ENCODE measurements around the gene LACC1.

The LACC1 gene

DNA sequence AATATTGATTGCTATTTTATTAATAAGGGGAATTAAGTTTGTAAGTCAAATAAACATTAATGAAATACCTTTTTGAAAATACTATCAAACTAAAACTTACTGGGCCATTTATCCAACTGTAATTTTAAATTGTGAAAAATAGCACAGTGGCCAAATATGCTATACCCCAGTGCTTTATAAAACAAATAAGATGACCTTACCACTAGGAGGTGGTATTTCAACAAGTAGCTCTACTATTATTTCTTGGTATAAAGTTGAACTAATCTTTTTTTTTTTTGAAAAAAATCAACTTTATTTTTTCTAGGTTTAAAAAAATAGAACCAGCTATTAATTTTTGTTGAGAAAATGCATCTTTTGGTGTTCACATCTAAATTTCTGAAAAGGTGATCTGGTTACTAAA is 14.7 kb downstream of the LACC1 start:
- DNase-seq: no peak

DNA sequence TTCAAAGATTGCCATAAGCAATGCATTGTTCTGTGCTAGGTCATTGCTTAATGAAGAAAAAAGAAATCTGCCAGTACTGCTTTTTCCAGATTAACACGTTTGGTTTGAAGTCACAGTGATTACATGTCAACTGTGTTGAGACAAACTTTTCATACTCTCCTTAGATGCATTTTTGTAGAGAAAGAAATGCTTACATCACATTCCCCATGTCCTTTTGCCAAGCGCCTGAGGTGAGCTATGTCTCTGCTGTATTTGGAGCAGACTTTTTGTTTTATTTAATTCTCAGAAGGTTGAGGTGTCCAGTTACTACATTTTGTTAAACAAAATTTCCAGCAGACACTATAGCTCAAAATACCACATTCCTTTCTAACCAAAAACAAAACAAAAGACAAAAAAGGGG is 16.2 kb downstream of the LACC1 start:
- no peak for DNase-seq

DNA sequence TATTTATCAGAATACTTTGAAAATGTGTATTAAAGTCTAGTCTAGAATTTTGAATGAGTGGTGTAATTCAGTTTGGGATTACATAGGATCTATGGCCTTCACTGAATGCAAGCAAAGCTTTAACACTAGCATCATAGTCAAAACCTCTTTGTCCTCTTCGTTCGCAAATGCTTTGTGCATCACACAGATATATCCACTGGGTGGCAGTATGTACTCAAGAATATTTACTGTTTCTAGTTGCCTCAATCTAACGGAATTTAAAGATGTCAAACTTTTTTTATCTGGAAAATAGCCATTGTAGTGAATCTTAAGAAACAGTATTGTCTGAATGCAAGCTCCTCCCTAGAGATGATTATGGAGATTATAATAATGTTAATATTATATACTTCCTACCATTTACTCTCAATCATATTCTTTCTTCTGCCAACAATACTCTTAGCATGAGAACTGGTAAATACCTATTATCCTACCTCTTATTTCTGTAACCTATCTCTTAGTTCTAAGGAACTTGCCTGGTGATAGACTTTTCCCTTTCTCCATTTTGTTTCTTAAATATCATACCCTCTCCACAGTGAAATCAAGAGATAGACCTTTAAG is 25.8 kb downstream of the LACC1 start:
- DNase-seq: peak; percentile 27

DNA sequence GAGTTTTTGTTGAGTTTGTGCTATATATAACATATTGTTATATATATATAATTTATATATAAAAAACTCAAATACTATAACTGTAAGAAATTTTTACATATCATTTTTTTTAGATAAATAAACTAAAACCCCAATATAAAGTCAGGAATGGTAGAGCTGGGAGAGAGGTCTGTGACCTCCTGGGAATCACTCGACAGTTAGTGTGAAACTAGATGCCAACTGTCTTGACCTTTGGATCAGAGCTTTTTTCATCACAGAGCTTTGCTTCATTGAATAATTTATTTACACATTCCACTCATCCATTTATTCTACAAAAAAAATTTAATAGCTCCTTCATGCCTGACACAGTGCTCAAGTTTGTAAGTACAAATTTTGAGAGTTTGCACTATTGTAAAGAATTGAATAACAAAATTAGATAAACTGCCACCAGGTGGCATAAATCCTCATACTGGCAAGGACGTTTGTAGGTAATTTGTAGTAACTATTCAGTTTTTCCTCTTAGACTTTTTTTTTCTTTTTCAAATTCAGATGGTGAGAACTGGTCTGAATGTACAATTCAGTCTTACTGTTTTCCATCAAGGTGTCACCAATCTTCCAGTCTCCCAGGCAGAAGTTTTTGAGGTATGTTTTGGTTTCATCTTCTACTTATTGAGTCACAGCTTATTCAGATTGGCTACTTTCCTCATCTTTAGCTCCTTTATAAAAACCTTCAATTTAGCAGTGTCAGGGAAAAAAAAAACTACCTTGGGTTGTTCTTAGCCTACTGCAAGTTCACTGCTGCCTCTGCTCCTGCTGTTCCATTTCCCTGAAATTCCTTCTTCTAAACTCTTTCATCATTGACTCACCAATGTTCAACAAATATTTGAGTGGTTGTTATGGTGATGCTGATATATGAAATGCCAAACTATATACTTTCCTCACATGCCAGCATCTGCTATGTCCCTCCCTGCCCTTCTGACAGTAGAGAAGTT is 28.7 kb downstream of the LACC1 start:
- peak; percentile 28 for DNase-seq

DNA sequence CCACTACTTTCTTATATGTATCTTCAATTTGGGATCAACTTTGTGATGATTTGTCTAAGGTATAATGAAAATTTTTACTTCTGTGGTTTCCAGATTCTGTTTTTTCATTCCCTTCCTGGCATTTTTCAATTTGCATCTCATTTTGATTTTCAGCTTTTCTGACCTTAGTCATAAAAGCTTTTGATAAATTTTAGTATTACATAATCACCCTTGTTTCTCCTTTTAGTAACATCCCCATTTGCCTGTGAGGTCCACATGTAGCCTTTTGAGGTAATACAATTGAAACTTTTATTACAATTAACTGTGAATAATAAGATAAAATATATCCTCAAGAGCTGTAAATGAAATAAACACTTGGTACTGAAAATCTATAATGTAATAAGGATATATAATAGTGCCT is 31.2 kb downstream of the LACC1 start:
- DNase-seq: no peak

DNA sequence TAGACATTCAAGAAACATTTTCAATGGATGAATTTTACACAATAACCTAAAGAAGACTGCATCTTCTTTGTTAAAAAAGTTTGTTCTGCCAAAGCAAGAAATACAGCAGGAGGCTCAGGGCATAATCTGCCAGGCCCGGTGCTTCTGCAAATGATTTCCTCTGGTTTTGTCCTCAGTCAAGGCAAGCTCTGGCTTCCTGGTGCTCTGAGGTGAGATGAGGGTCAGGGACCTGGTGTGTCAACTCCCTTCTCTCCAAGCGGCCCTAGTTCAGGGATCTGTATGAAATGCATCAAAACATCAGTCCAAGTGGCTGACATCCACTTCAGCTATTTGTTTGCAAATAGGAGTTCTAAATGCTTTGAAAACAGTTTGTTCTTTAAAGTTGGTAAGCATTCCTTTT is 31.6 kb downstream of the LACC1 start:
- DNase-seq: no peak

DNA sequence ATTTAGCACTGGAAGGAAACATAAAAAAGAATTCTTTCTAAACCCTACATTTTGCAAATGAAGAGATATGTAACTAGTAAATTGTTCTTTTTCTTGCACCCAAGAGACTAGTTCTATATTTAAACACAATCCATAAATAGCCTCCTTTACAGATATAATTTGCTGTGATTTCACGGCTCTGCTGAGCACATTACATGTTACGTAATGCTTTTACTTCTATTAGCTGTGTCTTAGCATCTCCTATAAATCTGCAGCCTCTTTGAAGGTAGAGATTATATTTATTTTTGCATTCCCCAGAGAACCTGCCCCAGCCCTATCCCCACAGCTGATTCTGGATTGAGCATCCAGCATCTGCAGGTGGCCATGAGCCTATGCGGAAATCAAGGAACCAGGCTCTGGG is 32.2 kb downstream of the LACC1 start:
- DNase-seq: no peak

DNA sequence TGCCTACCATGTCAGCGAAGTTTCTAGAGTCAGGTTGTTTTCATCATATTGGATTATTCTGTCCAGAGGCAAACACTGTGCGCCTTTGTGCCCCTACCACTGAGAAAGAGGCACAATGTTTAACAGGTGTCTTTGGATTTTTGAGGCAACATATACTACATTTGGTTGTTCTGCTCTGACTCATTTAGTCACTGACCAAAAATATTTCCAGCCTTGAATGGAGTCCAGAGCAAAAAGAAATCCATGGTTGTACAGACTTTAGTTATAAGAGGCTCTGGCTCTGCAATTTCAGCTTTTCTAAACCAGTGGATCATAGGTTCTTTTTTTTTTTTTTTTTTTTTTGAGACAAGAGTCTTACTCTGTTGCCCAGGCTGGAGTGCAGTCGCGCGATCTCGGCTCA is 35.7 kb downstream of the LACC1 start:
- DNase-seq: no peak

DNA sequence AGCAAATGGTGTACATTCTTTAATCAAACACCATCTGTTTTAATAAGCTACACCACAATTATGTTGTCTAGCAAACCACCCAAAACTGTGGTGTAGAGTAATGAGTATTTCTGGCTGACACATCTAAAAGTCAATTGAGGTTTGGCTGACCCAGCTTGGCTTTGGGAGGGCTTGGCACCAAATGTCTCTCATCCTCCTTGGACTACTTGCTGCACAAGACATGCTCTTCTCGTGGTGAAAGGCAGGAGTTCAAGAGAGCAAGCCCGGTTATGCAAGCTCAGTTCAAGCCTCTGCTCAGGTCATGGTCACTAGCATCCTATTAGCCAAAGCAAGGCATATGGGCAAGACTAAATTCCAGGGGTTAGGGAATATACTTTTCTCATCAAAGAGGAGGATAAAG is 37.1 kb downstream of the LACC1 start:
- DNase-seq: no peak

DNA sequence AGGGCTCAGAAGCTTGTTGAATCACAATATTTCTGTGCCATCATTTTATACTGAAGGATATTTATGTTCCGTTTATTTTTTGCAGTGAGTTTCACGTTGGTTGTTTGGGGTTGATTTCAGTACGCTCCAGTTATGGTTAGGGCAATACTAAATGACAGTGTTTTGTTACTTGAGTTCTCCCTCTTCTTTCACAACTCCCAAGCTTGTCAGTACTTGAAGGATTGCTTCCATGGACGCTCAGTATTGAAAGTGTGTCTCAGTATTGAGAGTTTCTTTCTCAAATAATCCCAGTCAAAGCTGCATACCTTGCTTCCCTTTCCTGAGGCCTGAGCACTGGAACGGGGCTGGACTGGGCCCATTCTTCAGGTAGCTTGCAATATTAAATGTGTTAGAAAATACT is 38.9 kb downstream of the LACC1 start:
- no peak for DNase-seq

DNA sequence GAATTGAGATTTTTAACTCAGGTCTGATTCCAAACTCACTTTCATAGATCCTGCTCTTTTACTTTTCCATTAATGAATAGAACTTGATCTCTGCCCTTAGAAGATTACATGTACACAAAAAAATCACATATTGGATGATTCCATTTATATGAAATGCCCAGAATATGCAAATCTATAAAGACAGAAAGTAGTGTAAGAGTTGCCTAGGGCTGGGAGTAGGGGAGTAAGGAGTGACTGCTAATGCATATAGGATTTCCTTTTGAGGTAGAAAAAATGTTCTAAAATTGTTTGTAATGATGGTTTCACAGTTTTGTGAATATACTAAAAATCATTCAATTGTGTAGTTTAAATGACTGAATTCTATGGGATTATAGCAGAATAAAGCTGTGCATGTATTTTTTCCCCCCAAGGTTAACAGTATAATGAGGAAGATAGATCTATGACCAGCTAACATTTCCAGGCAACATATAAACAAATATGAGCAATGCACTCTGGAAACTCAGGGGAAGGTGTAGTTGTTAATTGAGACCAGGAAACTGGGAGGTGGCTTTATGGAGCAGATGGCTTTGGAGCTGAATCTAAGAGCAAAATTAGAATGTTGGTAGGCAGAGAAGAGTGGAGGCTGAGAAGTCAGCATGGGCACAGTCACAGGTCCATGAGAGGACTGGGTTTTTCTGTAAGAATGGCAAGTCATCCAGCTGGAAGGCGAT is 41.4 kb downstream of the LACC1 start:
- DNase-seq: no peak

DNA sequence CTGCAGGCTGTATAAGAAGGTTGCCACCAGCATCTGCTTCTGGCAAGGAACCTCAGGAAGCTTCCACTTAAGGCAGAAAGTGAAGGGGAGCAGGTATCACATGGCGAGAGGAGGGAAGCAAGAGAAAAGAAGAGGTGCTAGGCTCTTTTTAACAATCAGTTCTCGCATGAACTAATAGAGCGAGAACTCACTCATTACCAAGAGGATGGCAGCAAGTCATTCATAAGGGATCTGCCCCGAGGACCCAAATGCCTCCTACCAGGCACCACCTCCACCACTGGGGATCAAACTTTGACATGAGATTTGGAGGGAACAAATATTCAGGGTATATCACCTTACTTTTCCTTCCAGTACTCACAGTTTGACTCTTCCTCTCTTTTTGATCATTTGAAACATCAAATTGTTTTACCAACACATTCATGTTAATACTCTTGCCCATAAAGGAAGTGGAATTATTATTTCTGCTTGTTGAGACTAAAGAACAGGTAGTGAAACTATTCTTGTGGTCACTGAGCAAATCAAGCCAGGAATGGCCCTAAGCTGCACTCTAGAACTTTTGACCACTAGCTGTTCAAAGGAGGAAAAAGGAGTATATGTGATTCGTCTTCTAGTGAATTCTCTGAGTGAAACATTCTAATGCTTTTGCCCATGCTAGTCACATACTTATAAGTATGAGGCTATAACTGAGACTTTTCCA is 45.0 kb downstream of the LACC1 start:
- DNase-seq: no peak

DNA sequence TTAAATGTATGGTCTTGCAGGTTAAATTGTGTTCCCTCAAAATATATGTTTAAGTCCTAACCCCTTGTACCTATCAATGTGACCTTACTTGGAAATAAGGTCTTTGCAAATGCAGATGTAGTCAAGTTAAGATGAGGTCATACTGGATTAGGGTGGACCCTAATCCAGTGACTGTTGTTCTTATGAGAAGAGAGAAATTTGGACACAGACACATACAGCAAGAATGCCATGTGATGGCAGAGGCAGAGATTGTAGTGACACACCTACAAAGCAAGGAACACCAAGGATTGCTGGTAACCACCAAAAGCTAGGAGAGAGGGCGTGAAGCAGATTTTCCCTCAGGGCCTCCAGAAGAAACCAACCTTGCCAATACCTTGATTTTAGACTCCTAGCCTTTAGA is 50.2 kb downstream of the LACC1 start:
- DNase-seq: no peak

DNA sequence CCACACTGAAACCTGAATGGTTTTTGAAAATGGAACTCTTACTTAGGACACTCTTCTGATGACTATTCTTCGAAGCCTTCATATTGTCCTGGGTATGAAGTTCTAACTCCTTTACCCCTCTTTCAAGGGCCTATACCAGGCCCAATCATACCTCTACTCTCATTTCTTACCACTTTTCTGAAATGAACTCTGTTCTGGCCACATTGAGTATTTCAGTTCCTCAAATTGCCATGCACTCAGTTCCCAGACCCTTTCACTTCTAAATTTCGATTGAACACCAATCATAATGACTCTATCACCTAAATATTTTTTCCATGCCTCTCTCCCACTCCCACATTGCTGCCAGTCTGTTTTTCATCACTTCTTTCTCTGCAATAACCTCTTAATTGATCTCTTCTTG is 53.7 kb downstream of the LACC1 start:
- no peak for DNase-seq

DNA sequence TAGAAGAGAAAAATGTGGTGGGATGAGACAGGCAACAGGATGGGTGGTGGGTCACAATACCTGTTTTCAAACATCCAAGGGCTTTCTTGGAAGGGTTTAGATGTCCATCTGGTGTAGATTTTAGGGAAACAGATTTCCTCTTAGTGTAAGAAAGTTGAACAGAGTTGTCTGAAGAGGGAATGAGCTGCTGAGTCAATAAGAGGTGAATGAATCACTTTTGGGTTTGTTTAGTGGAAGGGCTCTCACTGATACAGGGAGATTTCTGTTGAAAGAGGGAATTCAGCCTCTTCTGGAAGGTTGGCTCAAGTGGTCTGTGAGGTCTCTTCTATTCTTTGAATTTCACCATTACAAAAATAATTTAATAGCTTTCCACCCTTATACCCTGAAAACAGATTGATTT is 54.6 kb downstream of the LACC1 start:
- DNase-seq: no peak

DNA sequence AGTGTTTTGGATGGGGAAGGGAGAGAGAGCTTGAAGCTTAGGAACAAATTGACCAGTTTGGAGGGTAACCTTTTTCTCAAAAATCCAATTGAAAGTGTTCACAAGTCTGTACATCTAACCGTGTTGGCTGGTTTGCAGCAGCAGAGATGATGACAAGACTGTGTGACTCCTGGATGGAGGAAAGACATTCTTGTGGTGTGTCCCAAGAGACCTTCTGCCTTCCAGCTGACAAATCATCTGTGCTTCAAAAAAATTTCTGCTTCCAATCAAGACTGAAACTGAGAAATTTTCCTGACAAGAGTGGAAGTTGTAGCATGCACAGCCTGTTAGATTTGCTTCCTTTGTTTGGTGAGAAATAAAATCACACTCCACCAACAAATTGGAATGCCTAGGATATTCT is 56.2 kb downstream of the LACC1 start:
- DNase-seq: no peak

DNA sequence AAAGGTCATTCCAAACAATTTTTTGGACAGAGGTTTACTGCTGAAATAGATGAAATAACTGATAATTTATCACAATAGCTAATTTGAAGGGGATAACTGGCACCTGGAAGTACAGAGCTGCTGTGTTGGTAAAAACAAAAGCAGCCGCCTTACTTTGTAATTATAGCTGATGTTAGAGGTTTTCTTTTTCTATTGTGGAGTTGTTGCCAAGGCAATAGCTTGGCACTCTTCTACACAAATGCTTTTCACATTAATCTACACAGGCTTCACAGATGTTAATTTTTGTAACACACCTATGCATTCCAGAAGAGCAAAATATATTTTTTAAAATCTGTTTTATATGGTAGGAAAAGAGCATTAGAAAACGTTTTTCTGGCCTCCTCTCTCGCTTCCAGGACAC is 56.9 kb downstream of the LACC1 start:
- DNase-seq: no peak

DNA sequence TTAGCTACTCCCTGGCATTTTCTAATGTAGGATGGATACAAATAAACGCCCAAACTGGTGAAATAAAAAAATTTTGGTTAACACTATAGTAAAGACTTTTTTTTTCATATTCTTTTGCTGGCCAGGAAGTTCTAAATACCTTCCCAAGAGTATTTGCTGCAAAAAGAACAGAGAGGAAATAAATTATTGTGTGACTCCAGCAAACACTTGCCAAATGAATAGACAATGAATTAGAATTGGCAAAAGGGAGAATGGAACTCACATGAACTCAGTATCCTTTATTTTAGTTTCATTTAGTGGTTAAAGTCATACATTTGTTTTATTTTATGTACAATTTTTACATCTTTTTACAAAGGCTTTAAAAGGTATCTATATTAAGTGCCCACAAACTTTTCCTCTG is 58.1 kb downstream of the LACC1 start:
- DNase-seq: no peak

DNA sequence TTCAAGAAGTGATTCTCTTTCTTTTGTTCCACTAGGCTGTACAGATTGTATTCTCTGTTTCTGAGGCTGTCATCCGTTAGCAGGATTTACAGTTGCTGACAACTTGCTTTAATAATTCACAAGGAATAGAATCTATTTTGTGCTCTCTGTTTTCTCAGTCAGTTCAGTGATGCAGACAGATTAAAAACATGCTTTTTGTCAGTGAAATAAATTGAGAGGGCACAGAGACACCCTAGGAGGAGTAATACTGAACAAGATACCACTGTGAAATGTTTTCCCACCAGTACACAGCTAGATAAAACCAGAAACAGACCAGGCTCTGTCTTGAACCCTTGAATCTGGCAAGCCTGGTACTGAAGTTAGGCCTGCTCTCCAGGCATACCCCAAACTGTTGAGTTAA is 58.7 kb downstream of the LACC1 start:
- no peak for DNase-seq

DNA sequence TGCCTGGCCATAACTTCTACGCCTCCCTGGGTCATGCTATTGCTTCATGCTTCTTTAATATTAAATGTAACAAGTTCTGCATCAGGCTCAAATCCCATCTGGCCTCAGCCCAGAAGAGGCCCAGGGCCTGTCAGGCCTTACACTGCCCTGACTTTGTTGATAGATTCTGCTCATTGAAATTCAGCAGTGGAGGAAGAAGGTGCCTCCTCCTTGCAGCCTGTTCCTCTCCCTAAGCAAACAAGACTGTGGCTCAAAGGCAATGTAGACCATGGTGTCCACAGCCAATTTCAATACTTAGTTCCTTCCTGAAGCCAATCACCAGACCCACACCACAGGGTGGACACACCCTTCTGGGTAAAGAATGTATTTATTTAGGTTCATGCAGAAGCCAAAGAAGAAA is 59.4 kb downstream of the LACC1 start:
- DNase-seq: no peak

DNA sequence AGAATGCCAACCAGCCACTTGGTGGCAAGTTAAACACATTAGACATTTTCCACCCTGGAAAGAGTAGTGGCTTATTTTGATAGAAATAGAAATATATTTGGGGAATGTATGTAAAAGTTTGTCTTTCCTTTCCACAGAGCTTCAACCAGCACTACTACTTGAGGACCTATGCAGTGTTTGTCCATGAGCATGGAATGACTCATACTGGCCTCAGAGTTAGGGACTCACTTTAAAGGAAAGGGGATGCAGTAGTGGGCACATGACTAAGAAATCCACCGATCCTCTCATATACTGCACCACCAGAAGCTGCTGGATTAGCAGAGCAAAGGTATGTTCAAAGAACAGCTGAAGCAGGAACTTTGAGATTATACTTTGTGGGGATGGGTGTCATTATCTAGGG is 62.6 kb downstream of the LACC1 start:
- DNase-seq: no peak
